K562 (cell line): ENCODE results near the gene SLFN5. TPM values are rescaled to one million over a fixed set of nuclear protein-coding genes. Genes with fewer than 3 reads are reported as not detected.
"Not testable (repeated sequence)": the region's sequence is repeated elsewhere in the genome, so short reads cannot be mapped to it uniquely, and the experiment has no call there.

Source experiments
- ATAC-seq: fragments of 200-7000 bp; cut with Tn5 transposase; 3 replicates; pipeline ENCODE4 v1.9.1; 2020; ENCODE audit warnings: moderate library complexity
- BruUV-seq: library from RNA; stranded (reverse); fragments of 400-500 nt; replicated peaks from 2 replicates; lab custom pipeline; 2021; lab: Mats Ljungman, UMichigan
- CTCF ChIA-PET: fragments of 300-600 bp; formaldehyde crosslinking; extraction: SDS; loops from one replicate; lab custom pipeline; 2021; ENCODE audit warnings: low intra/inter-chr PET ratio; lab: Yijun Ruan, JAX
- POLR2A ChIA-PET: fragments of 300-600, 350-650 bp; sonication (Branson Sonifier 250); formaldehyde crosslinking; extraction: SDS; loops from one replicate; lab custom pipeline; 2021; ENCODE audit warnings: antibody characterized with exemption, inconsistent platforms; lab: Yijun Ruan, JAX
- DNase-seq, 4 experiments: peaks; one replicate each; pipeline versions ENCODE4 v3.0.0 to v3.0.0-alpha.2; 2011 to 2018; ENCODE audit warnings: low spot score in 3 of 4, mixed read lengths in 3 of 4; ENCODE audit errors: extremely low read depth in 1 of 4
- FAIRE-seq: peaks from 2 replicates; lab custom pipeline; 2011; peaks lifted over from hg19 to GRCh38; lab: Jason Lieb, UNC
- H2AFZ ChIP-seq: 2 replicates; pipeline ENCODE4 v1.6.0; 2011; ENCODE audit warnings: low read depth, low read length, control low read depth, inconsistent platforms
- H3K27ac ChIP-seq: fragments of 200-600 bp; 3 replicates; pipeline ENCODE4 v1.8.0; 2011; ENCODE audit warnings: low read depth, mild to moderate bottlenecking, control low read depth, inconsistent platforms, low read length, moderate library complexity, mixed read lengths; ENCODE audit errors: extremely low read depth
- H3K27me3 ChIP-seq, 2 experiments: fragments of 300-600 bp in 1 of 2; 2 replicates in 1 of 2; 3 replicates in 1 of 2; pipeline versions ENCODE4 v1.6.0 to v1.8.0; 2011; ENCODE audit warnings: inconsistent platforms in 2 of 2, low read length in 2 of 2, mild to moderate bottlenecking in 1 of 2, mixed read lengths in 1 of 2, moderate library complexity in 1 of 2; ENCODE audit not compliant: control insufficient read depth in 2 of 2, insufficient read depth in 2 of 2
- H3K36me3 ChIP-seq: fragments of 300-600 bp; 3 replicates; pipeline ENCODE4 v1.8.0; 2011; ENCODE audit warnings: mild to moderate bottlenecking, low read length, inconsistent platforms; ENCODE audit not compliant: control insufficient read depth, insufficient read depth
- H3K4me1 ChIP-seq, 2 experiments: fragments of 200-600 bp in 1 of 2; replicated peaks in 1 of 2; 2 replicates in 1 of 2; 3 replicates in 1 of 2; pipeline versions ENCODE4 v1.5.1 to v1.8.0; 2011; ENCODE audit warnings: inconsistent platforms in 2 of 2, low read length in 2 of 2, mild to moderate bottlenecking in 1 of 2, mixed read lengths in 1 of 2, moderate library complexity in 1 of 2; ENCODE audit not compliant: control insufficient read depth in 2 of 2, insufficient read depth in 2 of 2
- H3K4me2 ChIP-seq: 2 replicates; pipeline ENCODE4 v1.6.1; 2011; ENCODE audit warnings: low read length, control low read depth, inconsistent platforms, mixed read lengths; ENCODE audit not compliant: insufficient read depth
- H3K4me3 ChIP-seq: fragments of 200-600 bp; sonication (generic), shearing (Covaris generic); 2 replicates; pipeline ENCODE4 v1.5.1; 2016; ENCODE audit warnings: control low read depth, inconsistent platforms
- H3K79me2 ChIP-seq: fragments of 200-600 bp; 3 replicates; pipeline ENCODE4 v1.8.0; 2011; ENCODE audit warnings: low read length, inconsistent platforms; ENCODE audit not compliant: control insufficient read depth, insufficient read depth
- H3K9ac ChIP-seq, 2 experiments: 2 replicates each; pipeline versions ENCODE4 v1.6.0 to v1.6.1; 2011; ENCODE audit warnings: low read depth in 2 of 2, low read length in 2 of 2, control low read depth in 1 of 2, inconsistent platforms in 1 of 2, mild to moderate bottlenecking in 1 of 2, mixed read lengths in 1 of 2; ENCODE audit not compliant: insufficient read depth in 1 of 2
- H3K9me1 ChIP-seq: one replicate; pipeline ENCODE4 v1.6.0; 2011; ENCODE audit warnings: inconsistent platforms, mild to moderate bottlenecking, low read length, moderate library complexity; ENCODE audit not compliant: control insufficient read depth, insufficient read depth
- H3K9me3 ChIP-seq: replicated peaks from 2 replicates; pipeline ENCODE4 v1.5.1; 2011; ENCODE audit warnings: low read depth, low read length, inconsistent platforms; ENCODE audit not compliant: control insufficient read depth, insufficient read depth
- H4K20me1 ChIP-seq: replicated peaks from 2 replicates; pipeline ENCODE4 v1.6.1; 2011; ENCODE audit warnings: low read length, inconsistent platforms, mixed read lengths; ENCODE audit not compliant: control insufficient read depth, insufficient read depth
- MTA3 ChIP-seq: fragments of 450-650 bp; formaldehyde crosslinking; IDR thresholded peaks from 2 replicates; pipeline ENCODE4 v1.6.1; 2017; ENCODE audit warnings: mild to moderate bottlenecking, borderline replicate concordance
- NFYB ChIP-seq: IDR thresholded peaks from 2 replicates; pipeline ENCODE4 v1.6.1; 2011; ENCODE audit warnings: mild to moderate bottlenecking, moderate library complexity; ENCODE audit not compliant: insufficient read length; ENCODE audit errors: extremely low read depth
- SREBF1 ChIP-seq: fragments of 150-350 bp; IDR thresholded peaks from 2 replicates; pipeline ENCODE4 v1.6.1; 2014; ENCODE audit warnings: antibody characterized with exemption, low read depth, low read length, borderline replicate concordance
- WGBS: fragments of 100-300 bp; shearing (Covaris generic); methylation state at CpG from one replicate; pipeline ENCODE4 v1.1.6; 2016; ENCODE audit warnings: low coverage, mixed read lengths; ENCODE audit not compliant: insufficient coverage; ENCODE audit errors: missing lambda C conversion rate; 5-methylcytosine and 5-hydroxymethylcytosine counted together
- in situ Hi-C: fragments of 300-500 bp; cut with MboI; formaldehyde crosslinking; loops from 4 replicates; pipeline ENCODE4 v1.15.0; 2018; ENCODE audit warnings: inconsistent platforms, mixed read lengths
- intact Hi-C: fragments of 100-400 bp; cut with micrococcal nuclease; formaldehyde crosslinking; loops from 2 replicates; pipeline ENCODE4 v1.14.2; 2022
- polyA plus RNA-seq, 8 experiments: library from polyadenylated mRNA; depleted of rRNA in 4 of 8; stranded (reverse) in 5 of 8; unstranded in 3 of 8; fragments of >200 nt; fragmentation: Nextera tagmentation in 2 of 8; fragmentation: Illumina TruSeq in 1 of 8; extraction: Ambion mirVana in 2 of 8; extraction: Trizol in 1 of 8; gene quantifications; 2 replicates each; pipeline versions ENCODE4 v1.2.1 to v1.2.3, GENCODE V29; 2011 to 2014; ENCODE audit warnings: inconsistent platforms in 1 of 8, missing spikeins in 1 of 8
- total RNA-seq, 7 experiments: library from RNA; depleted of rRNA in 6 of 7; stranded (reverse); fragments of >200 nt in 6 of 7; fragmentation: Illumina TruSeq in 2 of 7; extraction: Trizol in 2 of 7; gene quantifications; 2 replicates each; pipeline versions ENCODE4 v1.2.1 to v1.2.3, GENCODE V29; 2011 to 2021; ENCODE audit warnings: low replicate concordance in 1 of 7

SLFN5 gene
- total and polyA plus RNA-seq, 9 of the 15 experiments (the other 6 are each of a cell fraction or from before 2014, with no cell fraction given): under 0.01 to 0.18 (median 0.04) TPM; not detected in 1

DNA sequence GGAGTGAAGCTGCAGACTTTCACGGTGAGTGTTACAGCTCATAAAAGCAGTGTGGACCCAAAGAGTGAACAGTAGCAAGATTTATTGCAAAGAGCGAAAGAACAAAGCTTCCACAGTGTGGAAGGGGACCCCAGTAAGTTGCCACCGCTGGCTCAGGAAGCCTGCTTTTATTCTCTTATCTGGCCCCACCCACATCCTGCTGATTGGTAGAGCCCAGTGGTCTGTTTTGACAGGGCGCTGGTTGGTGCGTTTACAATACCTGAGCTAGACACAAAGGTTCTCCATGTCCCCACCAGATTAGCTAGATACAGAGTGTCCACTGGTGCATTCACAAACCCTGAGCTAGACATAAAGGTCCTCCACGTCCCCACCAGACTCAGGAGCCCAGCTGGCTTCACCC lies 35.6 kb downstream of the SLFN5 start:
- H3K79me2 ChIP-seq, H4K20me1 ChIP-seq, in situ Hi-C loops, DNase-seq, H3K9ac ChIP-seq, H3K36me3 ChIP-seq, ATAC-seq, H3K4me1 ChIP-seq, H3K4me3 ChIP-seq, BruUV-seq, H3K27ac ChIP-seq, intact Hi-C loops, CTCF ChIA-PET, FAIRE-seq, H3K27me3 ChIP-seq, H3K9me1 ChIP-seq, H3K9me3 ChIP-seq: not testable (repeated sequence)
- 2% methylated on average over 6 of the region's 6 CpGs for WGBS
- peak overlapping the region; percentile 18; the same call in 1 of the 2 replicates for H3K4me2 ChIP-seq
- TF ChIP-seq MTA3: peak; percentile 57; the same call in 1 of the 2 replicates
- TF ChIP-seq SREBF1: peak; percentile 61; the same call in 1 of the 2 replicates
- TF ChIP-seq NFYB: peak; percentile 64
- peak overlapping the region; percentile 26; the same call in 1 of the 2 replicates for H2AFZ ChIP-seq
- POLR2A ChIA-PET: interaction anchor here (0.8 kb wide), 1 partner anchor 333 kb away, joined by 3 read pairs; no protein-coding TSS in a partner anchor

- POLR2A ChIA-PET, H3K27ac ChIP-seq, FAIRE-seq, H3K27me3 ChIP-seq, H3K4me2 ChIP-seq, H3K4me3 ChIP-seq, H3K9ac ChIP-seq, in situ Hi-C loops, CTCF ChIA-PET, intact Hi-C loops, H3K79me2 ChIP-seq, H3K4me1 ChIP-seq, H3K9me1 ChIP-seq, H3K36me3 ChIP-seq, H2AFZ ChIP-seq, DNase-seq, ATAC-seq, BruUV-seq, H4K20me1 ChIP-seq, H3K9me3 ChIP-seq: not testable (repeated sequence)
- 14% methylated on average over 14 of the region's 29 CpGs for WGBS
Observed at GRCh38 chr17:35278876-35279275, 36.0 kb downstream of the SLFN5 start.
